A673 (cell line): ENCODE results near the gene TMEM198.

Experiments
- EZH2 ChIP-seq: fragments of 200-600 bp; sonication (generic); IDR thresholded peaks from 2 replicates; pipeline ENCODE4 v1.6.1; 2017; ENCODE audit warnings: borderline replicate concordance, low read depth, mild to moderate bottlenecking, mixed read lengths, antibody characterized with exemption, low read length; ENCODE audit not compliant: poor library complexity, severe bottlenecking
- TF ChIP-seq, protein P1 (sequence below): fragments of 300-800, 200-600 bp; sonication (generic); conservative IDR thresholded peaks from 2 replicates; pipeline ENCODE4 v1.5.1; 2017; ENCODE audit warnings: low read depth, mild to moderate bottlenecking, antibody characterized with exemption, low read length, moderate library complexity, mixed read lengths

GRCh38 chr2:219569041-219569440 lies 25.2 kb downstream of the TMEM198 start:
- TF ChIP-seq, protein P1, sequence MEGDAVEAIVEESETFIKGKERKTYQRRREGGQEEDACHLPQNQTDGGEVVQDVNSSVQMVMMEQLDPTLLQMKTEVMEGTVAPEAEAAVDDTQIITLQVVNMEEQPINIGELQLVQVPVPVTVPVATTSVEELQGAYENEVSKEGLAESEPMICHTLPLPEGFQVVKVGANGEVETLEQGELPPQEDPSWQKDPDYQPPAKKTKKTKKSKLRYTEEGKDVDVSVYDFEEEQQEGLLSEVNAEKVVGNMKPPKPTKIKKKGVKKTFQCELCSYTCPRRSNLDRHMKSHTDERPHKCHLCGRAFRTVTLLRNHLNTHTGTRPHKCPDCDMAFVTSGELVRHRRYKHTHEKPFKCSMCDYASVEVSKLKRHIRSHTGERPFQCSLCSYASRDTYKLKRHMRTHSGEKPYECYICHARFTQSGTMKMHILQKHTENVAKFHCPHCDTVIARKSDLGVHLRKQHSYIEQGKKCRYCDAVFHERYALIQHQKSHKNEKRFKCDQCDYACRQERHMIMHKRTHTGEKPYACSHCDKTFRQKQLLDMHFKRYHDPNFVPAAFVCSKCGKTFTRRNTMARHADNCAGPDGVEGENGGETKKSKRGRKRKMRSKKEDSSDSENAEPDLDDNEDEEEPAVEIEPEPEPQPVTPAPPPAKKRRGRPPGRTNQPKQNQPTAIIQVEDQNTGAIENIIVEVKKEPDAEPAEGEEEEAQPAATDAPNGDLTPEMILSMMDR = no peak
- TF ChIP-seq EZH2 = no peak
